ENCODE data around the gene UBAC2.

- TF ChIP-seq CEBPB (IDR thresholded peaks at IDR 0.05; ENCODE audit: low read depth, low read length), result no peak
- no peak for TF ChIP-seq POLR2A (IDR thresholded peaks at IDR 0.05; ENCODE audit: low read depth, low read length)
Observed at GRCh38 chr13:99208185-99208584, 7.5 kb downstream of the UBAC2 start.

Data from IMR-90 (cell line).